ENCODE measurements around the gene PPP4R2. TPM values are rescaled to one million over a fixed set of nuclear protein-coding genes. Genes with fewer than 3 reads are reported as not detected.

PPP4R2 gene
- total and polyA plus RNA-seq, 2 of the 4 experiments (the other 2 are of a cell fraction) = 13.5 to 31.4 TPM

DNA sequence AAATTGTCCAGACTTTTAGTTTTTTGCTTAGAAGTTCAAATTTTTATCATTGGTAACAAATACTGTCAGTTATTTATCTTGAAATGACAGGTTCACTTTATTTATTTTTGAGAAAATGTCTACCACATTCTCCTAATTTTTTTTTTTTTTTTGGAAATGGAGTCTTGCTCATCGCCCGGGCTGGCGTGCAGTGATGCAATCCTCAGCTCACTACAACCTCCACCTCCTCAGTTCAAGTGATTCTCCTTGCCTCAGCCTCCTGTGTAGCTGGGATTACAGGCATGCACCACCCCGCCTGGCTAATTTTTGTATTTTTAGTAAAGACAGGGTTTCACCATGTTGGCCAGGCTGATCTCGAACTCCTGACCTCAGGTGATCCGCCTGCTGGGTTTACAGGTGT lies 48.8 kb downstream of the PPP4R2 start:
- Histone ChIP-seq H2AFZ (replicated peaks; ENCODE audit: low read length, poor library complexity) (no peak overlapping the region), H3K4me3 (ENCODE audit: insufficient read depth, low read depth, low read length) (no peak overlapping the region), H3K4me2 (ENCODE audit: low read depth, low read length) (no peak overlapping the region), H4K20me1 (ENCODE audit: insufficient read depth, low read length) (peaks cover 75% of the 10 kb centered on the region), H2BK20ac (ENCODE audit: low read depth, low read length) (no peak overlapping the region), H3K27ac (ENCODE audit: insufficient read depth, low read length) (no peak overlapping the region), H3K18ac (ENCODE audit: low read depth, low read length) (no peak overlapping the region), H3K4me1 (ENCODE audit: control insufficient read depth, insufficient read depth, low read length) (no peaks in the 10 kb centered on the region; the same call in 1 of the 2 replicates), H3K9me1 (ENCODE audit: insufficient read depth, low read length) (peaks cover 5% of the 10 kb centered on the region), H3K9me3 (ENCODE audit: control insufficient read depth, insufficient read depth, low read length) (no peaks in the 10 kb centered on the region), H4K91ac (ENCODE audit: insufficient read depth, low read depth, low read length) (no peak overlapping the region), H2AK9ac (replicated peaks; ENCODE audit: low read depth, low read length, poor library complexity) (no peak overlapping the region), H4K5ac (ENCODE audit: low read depth, low read length) (no peak overlapping the region), H4K8ac (ENCODE audit: low read depth in 2 of 2, low read length in 2 of 2) (no peak overlapping the region), H2BK120ac (ENCODE audit: low read depth, low read length) (no peak overlapping the region), H3K36me3 (ENCODE audit: control insufficient read depth, insufficient read depth, low read length) (peaks cover 5% of the 10 kb centered on the region), H3K23ac (ENCODE audit: low read depth, low read length) (no peak overlapping the region), H2AK5ac (ENCODE audit: low read depth, low read length) (no peak overlapping the region), H3K79me1 (ENCODE audit: low read depth in 1 of 2, low read length in 2 of 2) (peaks cover 9 to 55% of the 10 kb centered on the region in 2 experiments), H2BK5ac (ENCODE audit: low read depth, low read length, poor library complexity, severe bottlenecking) (no peak overlapping the region), H3K9ac (ENCODE audit: low read depth, low read length) (no peak overlapping the region), H2BK15ac (ENCODE audit: low read depth, low read length) (no peak overlapping the region), H3K4ac (ENCODE audit: low read depth, low read length) (no peak overlapping the region), H3K14ac (replicated peaks; ENCODE audit: low read depth, low read length) (no peak overlapping the region), H3K27me3 (ENCODE audit: control insufficient read depth, insufficient read depth, low read length) (no peaks in the 10 kb centered on the region), H3K56ac (ENCODE audit: extremely low read depth, insufficient read depth, low read length) (no peak overlapping the region)
- no CpG with 5 or more reads among the region's 6 CpGs for WGBS, 2 experiments (ENCODE audit: extremely low coverage in 2 of 2, insufficient read length in 1 of 2)
- ChIA-PET CTCF (interaction anchor here (0.5 to 0.9 kb wide), 3 partner anchors 11 to 1424 kb away, joined by 3 to 7 read pairs (median 6); no protein-coding TSS in a partner anchor), POLR2A (ENCODE audit: unreplicated experiment) (no interaction called here)
- dilution Hi-C loops (cut with HindIII; ENCODE audit: low sequenced_read_pairs, unreplicated experiment) = no loop called here
- ATAC-seq (ENCODE audit: low read depth) (0 out of 2 replicates have a peak, but pooled peaks have one; percentile 24), DNase-seq (peak; percentile 60)
- in situ Hi-C loops (cut with MboI; ENCODE audit: low sequenced_read_pairs) = no loop called here
- intact Hi-C loops (cut with micrococcal nuclease) = no loop called here
- no TSS peak for BruUV-seq (replicated peaks)
- TF ChIP-seq, protein P1, sequence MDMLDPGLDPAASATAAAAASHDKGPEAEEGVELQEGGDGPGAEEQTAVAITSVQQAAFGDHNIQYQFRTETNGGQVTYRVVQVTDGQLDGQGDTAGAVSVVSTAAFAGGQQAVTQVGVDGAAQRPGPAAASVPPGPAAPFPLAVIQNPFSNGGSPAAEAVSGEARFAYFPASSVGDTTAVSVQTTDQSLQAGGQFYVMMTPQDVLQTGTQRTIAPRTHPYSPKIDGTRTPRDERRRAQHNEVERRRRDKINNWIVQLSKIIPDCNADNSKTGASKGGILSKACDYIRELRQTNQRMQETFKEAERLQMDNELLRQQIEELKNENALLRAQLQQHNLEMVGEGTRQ (IDR thresholded peaks at IDR 0.05; ENCODE audit: low read depth, low read length) = no peak
- peak; percentile 86 for TF ChIP-seq CEBPB (IDR thresholded peaks at IDR 0.05; ENCODE audit: low read depth, low read length)
